ENCODE results near the gene SIMC1.

Gene SIMC1

DNA sequence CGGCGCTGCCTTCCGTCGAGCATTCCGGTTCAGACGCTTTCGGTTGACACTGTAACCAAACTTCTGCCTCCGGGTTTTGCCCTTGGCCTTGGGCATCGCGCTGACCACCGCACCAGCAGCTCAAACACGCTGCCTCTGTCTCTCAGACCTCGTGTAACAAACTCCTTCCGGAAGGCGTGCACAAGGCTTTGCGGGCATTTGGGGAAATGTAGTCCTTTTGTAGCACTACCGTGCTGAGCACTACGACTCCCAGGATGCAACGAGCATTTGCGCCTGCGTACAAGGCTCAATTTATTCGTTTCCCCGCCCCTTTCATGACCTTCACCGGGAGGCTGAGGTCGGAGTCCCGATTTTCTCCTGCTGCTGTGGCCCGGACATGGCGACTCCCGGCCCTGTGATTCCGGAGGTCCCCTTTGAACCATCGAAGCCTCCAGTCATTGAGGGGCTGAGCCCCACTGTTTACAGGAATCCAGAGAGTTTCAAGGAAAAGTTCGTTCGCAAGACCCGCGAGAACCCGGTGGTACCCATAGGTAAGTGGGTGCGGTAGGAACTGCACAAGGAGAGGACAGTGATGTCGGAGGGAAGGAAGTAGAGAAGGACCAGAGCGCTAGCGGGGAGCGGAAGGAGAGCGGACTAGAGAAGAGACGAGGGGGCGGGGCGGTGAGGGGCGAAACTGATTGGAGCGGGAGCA, 150.4 kb downstream of the SIMC1 start, which contains the start of the genes HIGD2A and NOP16:
Gene HIGD2A, plus strand, starts transcription at position 308 of the 691 bp plus-strand sequence. Its CDS starts 69 bp downstream, at position 377.
Gene NOP16, minus strand, starts transcription at position 155 of the 691 bp plus-strand sequence. Its CDS starts 59 bp downstream, at position 96.
- peak within 1 kb of the TSS; percentile 100 for H3K4me3 ChIP-seq (replicated peaks; ENCODE audit: low read depth, low read length)
- TF ChIP-seq, protein P1, sequence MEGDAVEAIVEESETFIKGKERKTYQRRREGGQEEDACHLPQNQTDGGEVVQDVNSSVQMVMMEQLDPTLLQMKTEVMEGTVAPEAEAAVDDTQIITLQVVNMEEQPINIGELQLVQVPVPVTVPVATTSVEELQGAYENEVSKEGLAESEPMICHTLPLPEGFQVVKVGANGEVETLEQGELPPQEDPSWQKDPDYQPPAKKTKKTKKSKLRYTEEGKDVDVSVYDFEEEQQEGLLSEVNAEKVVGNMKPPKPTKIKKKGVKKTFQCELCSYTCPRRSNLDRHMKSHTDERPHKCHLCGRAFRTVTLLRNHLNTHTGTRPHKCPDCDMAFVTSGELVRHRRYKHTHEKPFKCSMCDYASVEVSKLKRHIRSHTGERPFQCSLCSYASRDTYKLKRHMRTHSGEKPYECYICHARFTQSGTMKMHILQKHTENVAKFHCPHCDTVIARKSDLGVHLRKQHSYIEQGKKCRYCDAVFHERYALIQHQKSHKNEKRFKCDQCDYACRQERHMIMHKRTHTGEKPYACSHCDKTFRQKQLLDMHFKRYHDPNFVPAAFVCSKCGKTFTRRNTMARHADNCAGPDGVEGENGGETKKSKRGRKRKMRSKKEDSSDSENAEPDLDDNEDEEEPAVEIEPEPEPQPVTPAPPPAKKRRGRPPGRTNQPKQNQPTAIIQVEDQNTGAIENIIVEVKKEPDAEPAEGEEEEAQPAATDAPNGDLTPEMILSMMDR (IDR thresholded peaks at IDR 0.05; ENCODE audit: insufficient read depth, low read length, poor library complexity, severe bottlenecking), result no peak
- no peaks in the 10 kb centered on the region for H3K27me3 ChIP-seq (replicated peaks; ENCODE audit: control insufficient read depth, insufficient read depth, low read length)
- H3K36me3 ChIP-seq (ENCODE audit: control insufficient read depth, insufficient read depth, low read length), result peaks cover 21% of the 10 kb centered on the region
- DNase-seq (ENCODE audit: extremely low read depth, insufficient read length), result peak; percentile 96

DNA sequence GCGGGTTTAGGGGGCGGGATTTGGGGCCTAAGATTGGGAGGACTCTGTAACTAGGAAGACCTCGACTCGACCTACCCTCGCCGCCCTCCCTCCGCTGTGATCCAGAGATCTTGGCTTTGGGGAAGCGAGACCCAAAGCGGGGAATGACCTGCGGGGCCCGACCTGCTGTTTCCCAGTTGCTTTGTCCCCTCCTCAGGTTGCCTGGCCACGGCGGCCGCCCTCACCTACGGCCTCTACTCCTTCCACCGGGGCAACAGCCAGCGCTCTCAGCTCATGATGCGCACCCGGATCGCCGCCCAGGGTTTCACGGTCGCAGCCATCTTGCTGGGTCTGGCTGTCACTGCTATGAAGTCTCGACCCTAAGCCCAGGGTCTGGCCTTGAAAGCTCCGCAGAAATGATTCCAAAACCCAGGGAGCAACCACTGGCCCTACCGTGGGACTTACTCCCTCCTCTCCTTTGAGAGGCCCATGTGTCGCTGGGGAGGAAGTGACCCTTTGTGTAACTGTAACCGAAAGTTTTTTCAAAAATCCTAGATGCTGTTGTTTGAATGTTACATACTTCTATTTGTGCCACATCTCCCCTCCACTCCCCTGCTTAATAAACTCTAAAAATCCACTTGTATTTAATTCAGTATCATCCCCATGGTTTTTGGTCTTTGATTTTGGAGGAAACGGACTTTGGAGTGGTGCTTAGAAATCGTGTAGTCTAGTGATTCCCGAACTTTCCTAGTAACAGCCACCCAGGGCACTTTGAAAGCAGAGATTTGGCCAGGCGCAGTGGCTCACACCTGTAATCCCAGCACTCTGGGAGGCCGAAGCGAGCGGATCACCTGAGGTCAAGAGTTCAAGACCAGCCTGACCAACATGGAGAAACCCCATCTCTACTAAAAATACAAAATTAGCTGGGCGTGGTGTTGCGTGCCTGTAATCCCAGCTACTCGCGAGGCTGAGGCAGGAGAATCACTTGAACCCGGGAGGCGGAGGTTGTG, 151.2 kb downstream of the SIMC1 start:
- Histone ChIP-seq H3K4me3 (replicated peaks; ENCODE audit: low read depth, low read length) (peak overlapping the region; percentile 100), H3K27me3 (replicated peaks; ENCODE audit: control insufficient read depth, insufficient read depth, low read length) (no peaks in the 10 kb centered on the region), H3K36me3 (ENCODE audit: control insufficient read depth, insufficient read depth, low read length) (peaks cover 16% of the 10 kb centered on the region)
- TF ChIP-seq, protein P1 (IDR thresholded peaks at IDR 0.05; ENCODE audit: insufficient read depth, low read length, poor library complexity, severe bottlenecking), result no peak
- DNase-seq (ENCODE audit: extremely low read depth, insufficient read length), result no peak

DNA sequence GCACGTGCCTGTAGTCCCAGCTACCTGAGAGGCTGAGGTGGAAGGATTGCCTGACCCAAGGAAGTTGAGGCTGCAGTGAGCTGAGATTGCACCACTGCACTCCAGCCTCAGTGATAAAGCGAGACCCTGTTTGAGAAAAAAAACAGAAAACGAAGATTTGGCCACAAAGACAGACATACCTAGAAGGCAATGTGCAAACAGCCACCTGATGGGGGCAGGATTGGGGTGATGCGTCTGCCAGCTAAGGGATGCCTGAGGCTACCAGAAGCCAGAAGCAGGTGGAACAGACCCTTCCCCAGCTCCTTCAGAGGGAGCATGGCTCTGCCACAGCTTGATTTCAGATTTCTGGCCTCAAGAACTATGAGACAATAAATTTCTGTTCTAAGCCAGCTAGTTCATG, 153.3 kb downstream of the SIMC1 start:
- Histone ChIP-seq H3K27me3 (replicated peaks; ENCODE audit: control insufficient read depth, insufficient read depth, low read length) (no peaks in the 10 kb centered on the region), H3K4me3 (replicated peaks; ENCODE audit: low read depth, low read length) (no peak overlapping the region), H3K36me3 (ENCODE audit: control insufficient read depth, insufficient read depth, low read length) (peaks cover 8% of the 10 kb centered on the region)
- DNase-seq (ENCODE audit: extremely low read depth, insufficient read length), result no peak
- TF ChIP-seq, protein P1 (IDR thresholded peaks at IDR 0.05; ENCODE audit: insufficient read depth, low read length, poor library complexity, severe bottlenecking), result no peak

DNA sequence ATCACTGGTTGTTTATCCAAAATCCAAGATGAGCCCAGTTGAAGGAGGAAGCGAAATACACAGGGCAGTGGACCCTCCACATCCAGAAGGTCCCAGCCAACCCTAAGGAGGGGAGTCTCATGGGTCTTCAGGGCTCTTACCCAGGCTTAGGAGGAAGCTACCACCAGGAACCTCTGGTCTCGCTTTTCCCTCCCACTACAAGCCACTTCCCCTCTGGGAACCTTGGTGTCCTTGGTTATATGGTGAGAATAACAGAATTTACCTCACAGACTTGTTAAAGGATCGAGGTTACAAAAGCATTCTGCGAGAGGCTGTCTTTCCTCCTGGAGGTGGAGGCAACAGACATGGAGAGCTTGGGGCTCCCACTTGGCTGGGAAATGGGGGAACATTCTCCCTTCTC, 153.8 kb downstream of the SIMC1 start:
- Histone ChIP-seq H3K36me3 (ENCODE audit: control insufficient read depth, insufficient read depth, low read length) (peaks cover 8% of the 10 kb centered on the region), H3K4me3 (replicated peaks; ENCODE audit: low read depth, low read length) (no peak overlapping the region)

DNA sequence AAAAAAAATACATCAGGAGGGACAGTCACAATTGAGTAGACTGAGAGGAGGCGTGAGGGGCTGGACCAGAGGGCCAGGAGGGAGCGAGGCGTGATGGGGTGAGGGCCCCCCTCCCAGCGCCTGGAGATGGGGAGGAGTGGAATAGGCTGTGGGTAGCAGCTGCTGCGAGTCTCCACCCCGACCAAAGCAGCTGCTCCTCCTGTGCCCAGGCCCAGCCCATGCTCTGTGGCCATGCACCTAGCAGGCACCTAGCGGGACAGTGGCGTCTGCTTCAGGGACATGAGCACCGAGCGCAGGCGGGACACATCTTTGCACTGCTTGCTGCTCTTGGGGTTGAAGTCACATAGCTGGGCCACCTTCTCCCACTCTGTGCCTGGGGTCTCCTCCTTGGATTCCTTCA, 154.3 kb downstream of the SIMC1 start:
- TF ChIP-seq, protein P1 (IDR thresholded peaks at IDR 0.05; ENCODE audit: insufficient read depth, low read length, poor library complexity, severe bottlenecking), result no peak
- H3K36me3 ChIP-seq (ENCODE audit: control insufficient read depth, insufficient read depth, low read length), result peaks cover 8% of the 10 kb centered on the region

More for the DNA sequence above, 153.8 kb downstream of the SIMC1 start:
- DNase-seq (ENCODE audit: extremely low read depth, insufficient read length), result no peak
- H3K27me3 ChIP-seq (replicated peaks; ENCODE audit: control insufficient read depth, insufficient read depth, low read length), result no peaks in the 10 kb centered on the region
- TF ChIP-seq, protein P1 (IDR thresholded peaks at IDR 0.05; ENCODE audit: insufficient read depth, low read length, poor library complexity, severe bottlenecking), result no peak

More for the DNA sequence above, 154.3 kb downstream of the SIMC1 start:
- DNase-seq (ENCODE audit: extremely low read depth, insufficient read length), result no peak
- Histone ChIP-seq H3K4me3 (replicated peaks; ENCODE audit: low read depth, low read length) (no peak overlapping the region), H3K27me3 (replicated peaks; ENCODE audit: control insufficient read depth, insufficient read depth, low read length) (no peaks in the 10 kb centered on the region)

Measured in GM06990 (cell line).